GM12872 (cell line): Measurements from ENCODE around the gene PTGER2.

Experiments
- TF ChIP-seq, protein P1 (sequence below): IDR thresholded peaks from 3 replicates; pipeline ENCODE4 v1.5.1; 2011; ENCODE audit warnings: low read depth, mild to moderate bottlenecking, low read length, moderate library complexity; ENCODE audit not compliant: insufficient read depth

Gene PTGER2

DNA sequence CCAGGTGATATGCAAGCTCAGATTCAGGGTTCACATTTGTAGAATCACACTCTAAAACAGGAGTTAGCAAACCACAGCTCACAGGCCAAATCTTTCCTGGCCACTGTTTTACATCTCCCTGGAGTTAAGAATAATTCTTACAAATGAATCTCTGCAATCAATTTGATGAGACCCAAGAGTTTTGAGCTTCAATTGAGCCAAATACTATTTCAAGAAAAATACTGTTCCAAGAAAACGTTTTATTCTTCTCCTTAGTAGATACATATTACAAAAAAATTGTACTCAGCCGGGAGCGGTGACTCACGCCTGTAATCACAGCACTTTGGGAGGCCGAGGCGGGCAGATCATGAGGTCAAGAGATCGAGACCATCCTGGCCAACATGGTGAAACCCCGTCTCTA is 44.1 kb upstream of the PTGER2 start:
- TF ChIP-seq, protein P1, sequence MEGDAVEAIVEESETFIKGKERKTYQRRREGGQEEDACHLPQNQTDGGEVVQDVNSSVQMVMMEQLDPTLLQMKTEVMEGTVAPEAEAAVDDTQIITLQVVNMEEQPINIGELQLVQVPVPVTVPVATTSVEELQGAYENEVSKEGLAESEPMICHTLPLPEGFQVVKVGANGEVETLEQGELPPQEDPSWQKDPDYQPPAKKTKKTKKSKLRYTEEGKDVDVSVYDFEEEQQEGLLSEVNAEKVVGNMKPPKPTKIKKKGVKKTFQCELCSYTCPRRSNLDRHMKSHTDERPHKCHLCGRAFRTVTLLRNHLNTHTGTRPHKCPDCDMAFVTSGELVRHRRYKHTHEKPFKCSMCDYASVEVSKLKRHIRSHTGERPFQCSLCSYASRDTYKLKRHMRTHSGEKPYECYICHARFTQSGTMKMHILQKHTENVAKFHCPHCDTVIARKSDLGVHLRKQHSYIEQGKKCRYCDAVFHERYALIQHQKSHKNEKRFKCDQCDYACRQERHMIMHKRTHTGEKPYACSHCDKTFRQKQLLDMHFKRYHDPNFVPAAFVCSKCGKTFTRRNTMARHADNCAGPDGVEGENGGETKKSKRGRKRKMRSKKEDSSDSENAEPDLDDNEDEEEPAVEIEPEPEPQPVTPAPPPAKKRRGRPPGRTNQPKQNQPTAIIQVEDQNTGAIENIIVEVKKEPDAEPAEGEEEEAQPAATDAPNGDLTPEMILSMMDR = no peak

DNA sequence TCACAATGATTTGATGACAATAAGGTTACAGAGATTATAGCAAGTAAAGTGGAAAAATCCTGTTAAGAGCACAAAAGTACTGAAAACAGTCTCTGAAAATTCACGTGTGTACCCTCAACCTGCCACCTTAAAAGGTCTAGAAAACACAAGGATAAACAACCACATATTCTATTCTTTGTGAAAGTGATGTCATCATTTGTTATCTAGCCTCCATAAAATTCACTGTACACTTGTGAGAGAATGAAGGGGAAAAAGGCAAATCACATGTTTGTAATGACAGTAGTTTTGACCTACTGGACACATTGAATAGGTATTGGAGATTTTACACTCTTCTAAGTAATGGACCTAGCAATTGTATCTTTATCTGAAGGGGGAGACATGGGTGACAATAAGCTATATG is 42.6 kb upstream of the PTGER2 start:
- TF ChIP-seq, protein P1 = no peak

DNA sequence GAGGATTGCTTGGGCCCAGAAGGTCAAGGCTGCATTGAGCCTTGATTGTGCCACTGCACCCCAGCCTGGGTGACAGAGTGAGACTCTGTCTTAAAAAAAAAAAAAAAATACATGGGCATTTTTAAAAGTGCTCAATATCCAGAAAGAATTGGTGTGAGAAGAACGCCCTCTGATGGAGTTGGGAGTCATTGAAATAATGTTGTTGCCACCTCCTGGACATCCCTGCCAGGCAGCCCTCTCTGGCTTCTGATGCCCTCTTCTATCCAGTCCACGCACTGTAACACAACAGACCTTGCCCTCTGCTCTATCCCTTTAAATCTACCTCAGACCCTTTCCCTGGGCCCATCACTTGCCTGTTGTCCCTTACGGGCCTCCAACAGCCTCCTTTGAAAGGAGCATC is 41.7 kb upstream of the PTGER2 start:
- TF ChIP-seq, protein P1 = peak; percentile 51

DNA sequence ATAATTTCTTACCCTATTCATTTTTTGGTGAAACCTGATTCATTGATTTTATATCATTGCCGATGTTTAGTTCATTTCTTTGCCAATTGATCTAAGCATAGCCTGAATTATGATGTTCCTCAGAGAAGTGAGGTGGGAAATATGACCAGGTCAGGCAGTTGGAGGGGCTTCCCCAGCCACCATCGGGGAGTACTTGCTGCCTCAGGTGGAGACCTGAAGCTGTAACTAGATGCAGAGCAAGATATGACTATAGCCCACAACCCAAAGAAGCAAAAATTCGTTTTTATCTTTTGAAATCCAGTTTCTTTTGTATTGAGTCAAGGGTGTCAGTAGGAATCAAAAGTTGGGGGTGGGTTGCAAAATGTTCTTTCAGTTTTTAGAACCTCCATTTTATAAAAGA is 38.7 kb upstream of the PTGER2 start:
- TF ChIP-seq, protein P1 = no peak

DNA sequence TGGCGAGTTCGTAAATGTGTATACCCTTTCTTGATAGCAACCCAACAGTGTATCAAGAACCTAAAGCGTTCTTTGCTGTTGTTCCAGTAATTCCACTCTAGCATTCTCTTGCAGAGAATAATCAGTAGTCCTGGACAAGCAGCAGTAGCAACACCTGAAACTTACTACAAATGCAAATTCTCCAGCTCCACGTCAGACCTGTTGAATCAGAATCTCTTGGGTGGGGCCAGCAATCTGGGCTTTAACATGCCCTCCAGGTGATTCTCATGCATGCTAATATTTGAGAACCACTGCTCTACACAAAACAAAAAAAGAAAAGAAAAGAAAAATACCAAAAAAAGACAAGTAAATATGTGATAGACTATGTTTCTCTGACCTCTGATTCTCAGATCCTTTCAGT is 36.6 kb upstream of the PTGER2 start:
- TF ChIP-seq, protein P1 = no peak

DNA sequence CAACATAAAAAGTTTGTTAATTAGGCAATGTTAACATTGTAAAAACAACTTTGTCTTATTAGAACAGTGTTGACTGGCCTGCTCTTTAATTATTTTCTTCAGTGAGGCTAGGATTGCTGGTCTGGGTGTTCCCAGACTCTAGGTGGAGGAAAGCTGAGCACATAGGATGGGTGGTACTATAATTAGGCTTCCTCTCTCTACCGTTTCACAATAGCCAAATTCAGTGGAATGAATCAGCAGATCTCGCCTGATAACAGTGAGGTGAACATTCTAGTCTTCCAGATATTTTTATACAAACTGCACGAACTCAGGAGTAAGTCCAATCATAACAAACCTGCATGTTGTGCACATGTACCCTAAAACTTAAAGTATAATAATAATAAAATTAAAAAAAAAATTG is 34.7 kb upstream of the PTGER2 start:
- TF ChIP-seq, protein P1 = no peak

DNA sequence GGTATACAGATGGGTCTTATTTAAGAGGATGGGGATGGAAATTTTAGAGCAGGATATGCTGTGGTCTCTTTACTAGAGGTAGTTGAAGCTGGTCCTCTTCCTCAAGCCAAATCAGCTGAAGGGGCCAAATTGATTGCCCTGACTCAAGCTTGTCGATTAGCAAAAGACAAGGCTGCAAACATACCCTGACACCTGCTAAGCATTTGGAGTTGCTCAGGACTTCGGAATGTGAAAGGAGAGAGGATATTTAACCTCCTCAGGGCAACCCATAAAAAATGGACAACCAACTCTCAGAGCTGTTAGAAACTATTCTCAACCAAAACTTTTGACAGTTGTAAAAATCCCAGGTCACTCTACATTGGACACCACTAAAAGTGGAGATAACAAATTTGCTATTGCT is 31.0 kb upstream of the PTGER2 start:
- TF ChIP-seq, protein P1 = no peak
